ENCODE results near the gene MYH9.

Gene MYH9

GRCh38 chr22:36374603-36375024 is 13.2 kb downstream of the MYH9 start:
- peak overlapping the region; percentile 73 for H3K27ac ChIP-seq (ENCODE audit: low read length)
- peaks cover 5 to 7% of the 10 kb centered on the region in 2 donors for H3K36me3 ChIP-seq (ENCODE audit: control insufficient read depth in 2 of 2, insufficient read depth in 2 of 2, low read length in 2 of 2)
- peak overlapping the region in 1 of 2 donors; percentile 6 for H3K9ac ChIP-seq (ENCODE audit: low read length in 2 of 2)
- no peaks in the 10 kb centered on the region for H3K27me3 ChIP-seq (ENCODE audit: control insufficient read depth in 1 of 2, insufficient read depth in 2 of 2, low read length in 2 of 2)
- peaks cover 91% of the 10 kb centered on the region for H3K4me1 ChIP-seq (ENCODE audit: control insufficient read depth, insufficient read depth, low read length)
- H3K9me3 ChIP-seq (ENCODE audit: control insufficient read depth in 2 of 2, low read length in 2 of 2), result no peaks in the 10 kb centered on the region
- peak overlapping the region in 1 of 2 donors; percentile 47 for H3K4me3 ChIP-seq (ENCODE audit: low read length in 2 of 2)

GRCh38 chr22:36373258-36373579 is 14.5 kb downstream of the MYH9 start:
- Histone ChIP-seq H3K4me1 (ENCODE audit: control insufficient read depth, insufficient read depth, low read length) (peaks cover 93% of the 10 kb centered on the region), H3K27me3 (ENCODE audit: control insufficient read depth in 1 of 2, insufficient read depth in 2 of 2, low read length in 2 of 2) (no peaks in the 10 kb centered on the region), H3K4me3 (ENCODE audit: low read length in 2 of 2) (peak overlapping the region in 1 of 2 donors; percentile 35), H3K36me3 (ENCODE audit: control insufficient read depth in 2 of 2, insufficient read depth in 2 of 2, low read length in 2 of 2) (peaks cover 5% of the 10 kb centered on the region in 2 donors), H3K27ac (ENCODE audit: low read length) (peak overlapping the region; percentile 77), H3K9me3 (ENCODE audit: control insufficient read depth in 2 of 2, low read length in 2 of 2) (no peaks in the 10 kb centered on the region), H3K9ac (ENCODE audit: low read length in 2 of 2) (peak overlapping the region; percentile 36 to 48)

GRCh38 chr22:36371920-36372319 is 15.8 kb downstream of the MYH9 start:
- H3K4me3 ChIP-seq (ENCODE audit: low read length in 2 of 2), result no peak overlapping the region
- peaks cover 93% of the 10 kb centered on the region for H3K4me1 ChIP-seq (ENCODE audit: control insufficient read depth, insufficient read depth, low read length)
- no peaks in the 10 kb centered on the region for H3K27me3 ChIP-seq (ENCODE audit: control insufficient read depth in 1 of 2, insufficient read depth in 2 of 2, low read length in 2 of 2)
- peak overlapping the region in 1 of 2 donors; percentile 70 for H3K9ac ChIP-seq (ENCODE audit: low read length in 2 of 2)
- H3K36me3 ChIP-seq (ENCODE audit: control insufficient read depth in 2 of 2, insufficient read depth in 2 of 2, low read length in 2 of 2), result peaks cover 5% of the 10 kb centered on the region in 2 donors
- H3K9me3 ChIP-seq (ENCODE audit: control insufficient read depth in 2 of 2, low read length in 2 of 2), result no peaks in the 10 kb centered on the region
- H3K27ac ChIP-seq (ENCODE audit: low read length), result peak overlapping the region; percentile 77

GRCh38 chr22:36369922-36370791 is 17.6 kb downstream of the MYH9 start:
- Histone ChIP-seq H3K4me3 (ENCODE audit: low read length in 2 of 2) (peak overlapping the region; percentile 54 to 61), H3K4me1 (ENCODE audit: control insufficient read depth, insufficient read depth, low read length) (peaks cover 99% of the 10 kb centered on the region), H3K9ac (ENCODE audit: low read length in 2 of 2) (peak overlapping the region; percentile 70 to 71), H3K27ac (ENCODE audit: low read length) (peak overlapping the region; percentile 77), H3K27me3 (ENCODE audit: control insufficient read depth in 1 of 2, insufficient read depth in 2 of 2, low read length in 2 of 2) (no peaks in the 10 kb centered on the region), H3K36me3 (ENCODE audit: control insufficient read depth in 2 of 2, insufficient read depth in 2 of 2, low read length in 2 of 2) (peaks cover 4 to 7% of the 10 kb centered on the region in 2 donors), H3K9me3 (ENCODE audit: control insufficient read depth in 2 of 2, low read length in 2 of 2) (no peaks in the 10 kb centered on the region)

GRCh38 chr22:36369004-36369921 is 18.5 kb downstream of the MYH9 start:
- H3K36me3 ChIP-seq (ENCODE audit: control insufficient read depth in 2 of 2, insufficient read depth in 2 of 2, low read length in 2 of 2), result peaks cover 2 to 4% of the 10 kb centered on the region in 2 donors

GRCh38 chr22:36368359-36368983 is 19.3 kb downstream of the MYH9 start:
- peak overlapping the region in 1 of 2 donors; percentile 55 for H3K9ac ChIP-seq (ENCODE audit: low read length in 2 of 2)
- H3K4me1 ChIP-seq (ENCODE audit: control insufficient read depth, insufficient read depth, low read length), result peaks cover 99% of the 10 kb centered on the region
- peak overlapping the region; percentile 77 for H3K27ac ChIP-seq (ENCODE audit: low read length)
- peak overlapping the region in 1 of 2 donors; percentile 63 for H3K4me3 ChIP-seq (ENCODE audit: low read length in 2 of 2)
- no peaks in the 10 kb centered on the region for H3K9me3 ChIP-seq (ENCODE audit: control insufficient read depth in 2 of 2, low read length in 2 of 2)
- no peaks in the 10 kb centered on the region for H3K27me3 ChIP-seq (ENCODE audit: control insufficient read depth in 1 of 2, insufficient read depth in 2 of 2, low read length in 2 of 2)
- peaks cover 3 to 4% of the 10 kb centered on the region in 2 donors for H3K36me3 ChIP-seq (ENCODE audit: control insufficient read depth in 2 of 2, insufficient read depth in 2 of 2, low read length in 2 of 2)

More at GRCh38 chr22:36369004-36369921, 18.5 kb downstream of the MYH9 start:
- H3K4me1 ChIP-seq (ENCODE audit: control insufficient read depth, insufficient read depth, low read length), result peaks cover 99% of the 10 kb centered on the region
- peak overlapping the region; percentile 47 to 70 for H3K9ac ChIP-seq (ENCODE audit: low read length in 2 of 2)
- no peaks in the 10 kb centered on the region for H3K9me3 ChIP-seq (ENCODE audit: control insufficient read depth in 2 of 2, low read length in 2 of 2)
- peak overlapping the region; percentile 77 for H3K27ac ChIP-seq (ENCODE audit: low read length)
- peak overlapping the region; percentile 39 to 63 for H3K4me3 ChIP-seq (ENCODE audit: low read length in 2 of 2)
- no peaks in the 10 kb centered on the region for H3K27me3 ChIP-seq (ENCODE audit: control insufficient read depth in 1 of 2, insufficient read depth in 2 of 2, low read length in 2 of 2)

GRCh38 chr22:36367479-36367878 is 20.3 kb downstream of the MYH9 start:
- Histone ChIP-seq H3K27ac (ENCODE audit: low read length) (peak overlapping the region; percentile 77), H3K36me3 (ENCODE audit: control insufficient read depth in 2 of 2, insufficient read depth in 2 of 2, low read length in 2 of 2) (peaks cover 4 to 9% of the 10 kb centered on the region in 2 donors), H3K9me3 (ENCODE audit: control insufficient read depth in 2 of 2, low read length in 2 of 2) (no peaks in the 10 kb centered on the region), H3K27me3 (ENCODE audit: control insufficient read depth in 1 of 2, insufficient read depth in 2 of 2, low read length in 2 of 2) (no peaks in the 10 kb centered on the region), H3K4me1 (ENCODE audit: control insufficient read depth, insufficient read depth, low read length) (peaks cover 99% of the 10 kb centered on the region), H3K9ac (ENCODE audit: low read length in 2 of 2) (peak overlapping the region; percentile 18 to 62), H3K4me3 (ENCODE audit: low read length in 2 of 2) (peak overlapping the region; percentile 27 to 63)

- Histone ChIP-seq H3K9me3 (ENCODE audit: control insufficient read depth in 2 of 2, low read length in 2 of 2) (no peaks in the 10 kb centered on the region), H3K4me1 (ENCODE audit: control insufficient read depth, insufficient read depth, low read length) (peaks cover 99% of the 10 kb centered on the region), H3K27ac (ENCODE audit: low read length) (peak overlapping the region; percentile 77), H3K4me3 (ENCODE audit: low read length in 2 of 2) (peak overlapping the region; percentile 27 to 63), H3K27me3 (ENCODE audit: control insufficient read depth in 1 of 2, insufficient read depth in 2 of 2, low read length in 2 of 2) (no peaks in the 10 kb centered on the region), H3K9ac (ENCODE audit: low read length in 2 of 2) (peak overlapping the region; percentile 18 to 62), H3K36me3 (ENCODE audit: control insufficient read depth in 2 of 2, insufficient read depth in 2 of 2, low read length in 2 of 2) (peaks cover 4 to 9% of the 10 kb centered on the region in 2 donors)
Observed at GRCh38 chr22:36367066-36367465, 20.7 kb downstream of the MYH9 start.

GRCh38 chr22:36366291-36366708 is 21.5 kb downstream of the MYH9 start:
- Histone ChIP-seq H3K4me3 (ENCODE audit: low read length in 2 of 2) (peak overlapping the region in 1 of 2 donors; percentile 63), H3K27ac (ENCODE audit: low read length) (peak overlapping the region; percentile 77)

GRCh38 chr22:36365020-36365411 is 22.8 kb downstream of the MYH9 start:
- peak overlapping the region in 1 of 2 donors; percentile 64 for H3K9ac ChIP-seq (ENCODE audit: low read length in 2 of 2)
- H3K36me3 ChIP-seq (ENCODE audit: control insufficient read depth in 2 of 2, insufficient read depth in 2 of 2, low read length in 2 of 2), result peaks cover 4 to 9% of the 10 kb centered on the region in 2 donors
- H3K27ac ChIP-seq (ENCODE audit: low read length), result peak overlapping the region; percentile 77
- H3K27me3 ChIP-seq (ENCODE audit: control insufficient read depth in 1 of 2, insufficient read depth in 2 of 2, low read length in 2 of 2), result no peaks in the 10 kb centered on the region
- H3K4me1 ChIP-seq (ENCODE audit: control insufficient read depth, insufficient read depth, low read length), result peaks cover 99% of the 10 kb centered on the region
- H3K4me3 ChIP-seq (ENCODE audit: low read length in 2 of 2), result peak overlapping the region in 1 of 2 donors; percentile 35
- H3K9me3 ChIP-seq (ENCODE audit: control insufficient read depth in 2 of 2, low read length in 2 of 2), result no peaks in the 10 kb centered on the region

More at GRCh38 chr22:36366291-36366708, 21.5 kb downstream of the MYH9 start:
- no peaks in the 10 kb centered on the region for H3K27me3 ChIP-seq (ENCODE audit: control insufficient read depth in 1 of 2, insufficient read depth in 2 of 2, low read length in 2 of 2)
- H3K4me1 ChIP-seq (ENCODE audit: control insufficient read depth, insufficient read depth, low read length), result peaks cover 99% of the 10 kb centered on the region
- peaks cover 4 to 9% of the 10 kb centered on the region in 2 donors for H3K36me3 ChIP-seq (ENCODE audit: control insufficient read depth in 2 of 2, insufficient read depth in 2 of 2, low read length in 2 of 2)
- peak overlapping the region; percentile 18 to 62 for H3K9ac ChIP-seq (ENCODE audit: low read length in 2 of 2)
- no peaks in the 10 kb centered on the region for H3K9me3 ChIP-seq (ENCODE audit: control insufficient read depth in 2 of 2, low read length in 2 of 2)
